ENCODE data around the gene CTNNB1.

DNA sequence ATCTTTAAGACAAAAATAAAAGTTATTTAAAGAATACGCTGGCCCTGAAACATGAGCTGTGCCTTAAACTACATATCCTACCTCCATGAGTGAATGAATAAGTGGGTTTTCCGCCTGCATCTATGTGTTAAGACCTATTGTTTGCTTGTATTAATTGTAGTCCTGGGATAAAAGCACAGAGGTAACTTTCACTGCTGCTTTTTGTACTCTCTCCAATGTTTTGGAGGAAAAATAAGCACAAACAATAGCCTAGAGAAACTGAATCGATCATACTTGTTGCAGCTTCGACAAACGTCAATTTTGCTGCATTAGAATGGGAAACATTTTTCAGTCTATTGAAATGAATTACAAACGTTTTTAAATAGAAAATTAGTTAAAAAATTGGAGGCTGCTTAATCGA is 1.3 kb upstream of the CTNNB1 start:
- TF ChIP-seq JUN (CRISPR knock-in tag; IDR thresholded peaks at IDR 0.05), result no peak
- TF ChIP-seq, protein P1, sequence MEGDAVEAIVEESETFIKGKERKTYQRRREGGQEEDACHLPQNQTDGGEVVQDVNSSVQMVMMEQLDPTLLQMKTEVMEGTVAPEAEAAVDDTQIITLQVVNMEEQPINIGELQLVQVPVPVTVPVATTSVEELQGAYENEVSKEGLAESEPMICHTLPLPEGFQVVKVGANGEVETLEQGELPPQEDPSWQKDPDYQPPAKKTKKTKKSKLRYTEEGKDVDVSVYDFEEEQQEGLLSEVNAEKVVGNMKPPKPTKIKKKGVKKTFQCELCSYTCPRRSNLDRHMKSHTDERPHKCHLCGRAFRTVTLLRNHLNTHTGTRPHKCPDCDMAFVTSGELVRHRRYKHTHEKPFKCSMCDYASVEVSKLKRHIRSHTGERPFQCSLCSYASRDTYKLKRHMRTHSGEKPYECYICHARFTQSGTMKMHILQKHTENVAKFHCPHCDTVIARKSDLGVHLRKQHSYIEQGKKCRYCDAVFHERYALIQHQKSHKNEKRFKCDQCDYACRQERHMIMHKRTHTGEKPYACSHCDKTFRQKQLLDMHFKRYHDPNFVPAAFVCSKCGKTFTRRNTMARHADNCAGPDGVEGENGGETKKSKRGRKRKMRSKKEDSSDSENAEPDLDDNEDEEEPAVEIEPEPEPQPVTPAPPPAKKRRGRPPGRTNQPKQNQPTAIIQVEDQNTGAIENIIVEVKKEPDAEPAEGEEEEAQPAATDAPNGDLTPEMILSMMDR (IDR thresholded peaks at IDR 0.05), result no peak
- no peak for TF ChIP-seq IRF2 (CRISPR knock-in tag; IDR thresholded peaks at IDR 0.05; ENCODE audit: borderline replicate concordance, low read depth)
- TF ChIP-seq SP1 (CRISPR knock-in tag; conservative IDR thresholded peaks at IDR 0.05), result no peak
- TF ChIP-seq, protein P2, sequence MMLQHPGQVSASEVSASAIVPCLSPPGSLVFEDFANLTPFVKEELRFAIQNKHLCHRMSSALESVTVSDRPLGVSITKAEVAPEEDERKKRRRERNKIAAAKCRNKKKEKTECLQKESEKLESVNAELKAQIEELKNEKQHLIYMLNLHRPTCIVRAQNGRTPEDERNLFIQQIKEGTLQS (CRISPR knock-in tag; conservative IDR thresholded peaks at IDR 0.05), result no peak
- no peak for TF ChIP-seq TCF7 (CRISPR knock-in tag; IDR thresholded peaks at IDR 0.05; ENCODE audit: low read depth)
- TF ChIP-seq, protein P3, sequence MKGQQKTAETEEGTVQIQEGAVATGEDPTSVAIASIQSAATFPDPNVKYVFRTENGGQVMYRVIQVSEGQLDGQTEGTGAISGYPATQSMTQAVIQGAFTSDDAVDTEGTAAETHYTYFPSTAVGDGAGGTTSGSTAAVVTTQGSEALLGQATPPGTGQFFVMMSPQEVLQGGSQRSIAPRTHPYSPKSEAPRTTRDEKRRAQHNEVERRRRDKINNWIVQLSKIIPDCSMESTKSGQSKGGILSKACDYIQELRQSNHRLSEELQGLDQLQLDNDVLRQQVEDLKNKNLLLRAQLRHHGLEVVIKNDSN (CRISPR knock-in tag; IDR thresholded peaks at IDR 0.05), result no peak
- TF ChIP-seq, protein P4, sequence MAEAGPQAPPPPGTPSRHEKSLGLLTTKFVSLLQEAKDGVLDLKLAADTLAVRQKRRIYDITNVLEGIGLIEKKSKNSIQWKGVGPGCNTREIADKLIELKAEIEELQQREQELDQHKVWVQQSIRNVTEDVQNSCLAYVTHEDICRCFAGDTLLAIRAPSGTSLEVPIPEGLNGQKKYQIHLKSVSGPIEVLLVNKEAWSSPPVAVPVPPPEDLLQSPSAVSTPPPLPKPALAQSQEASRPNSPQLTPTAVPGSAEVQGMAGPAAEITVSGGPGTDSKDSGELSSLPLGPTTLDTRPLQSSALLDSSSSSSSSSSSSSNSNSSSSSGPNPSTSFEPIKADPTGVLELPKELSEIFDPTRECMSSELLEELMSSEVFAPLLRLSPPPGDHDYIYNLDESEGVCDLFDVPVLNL (CRISPR knock-in tag; IDR thresholded peaks at IDR 0.05; ENCODE audit: borderline replicate concordance, low read depth), result no peak
- TF ChIP-seq ZNF138 (CRISPR knock-in tag; conservative IDR thresholded peaks at IDR 0.05), result no peak

Data from WTC11 (cell line).